Neural cell (in vitro differentiated cells): ENCODE results near the gene SETBP1. TPM values are rescaled to one million over a fixed set of nuclear protein-coding genes. Genes with fewer than 3 reads are reported as not detected.
A peak's percentile ranks its signal among the peaks of the same experiment; 100 is the strongest.

Experiments
- H2AFZ ChIP-seq: fragments of 200-600, 300-800 bp; sonication (generic), shearing (Covaris generic); 2 replicates; pipeline ENCODE4 v1.6.0; 2014; ENCODE audit warnings: low read depth, mild to moderate bottlenecking, antibody characterized with exemption, low read length, moderate library complexity
- H3F3A ChIP-seq: fragments of 200-600 bp; shearing (Covaris generic); 2 replicates; pipeline ENCODE4 v1.6.1; 2016; ENCODE audit warnings: mild to moderate bottlenecking, moderate library complexity, mixed read lengths, antibody characterized with exemption, low read length; ENCODE audit not compliant: insufficient read depth, poor library complexity, severe bottlenecking
- H3K27ac ChIP-seq: fragments of 200-600, 300-800 bp; sonication (generic), shearing (Covaris generic); 2 replicates; pipeline ENCODE4 v1.5.1; 2014; ENCODE audit warnings: mild to moderate bottlenecking, low read length, moderate library complexity
- H3K27me3 ChIP-seq: fragments of 300-800, 200-600 bp; sonication (generic), shearing (Covaris generic); 2 replicates; pipeline ENCODE4 v1.6.0; 2014; ENCODE audit warnings: mild to moderate bottlenecking, low read depth, low read length, moderate library complexity; ENCODE audit not compliant: insufficient read depth
- H3K36me3 ChIP-seq: fragments of 300-800, 200-600 bp; sonication (generic), shearing (Covaris generic); 2 replicates; pipeline ENCODE4 v1.5.1; 2014; ENCODE audit warnings: mild to moderate bottlenecking, antibody characterized with exemption, low read length, moderate library complexity; ENCODE audit not compliant: insufficient read depth
- H3K4me2 ChIP-seq: fragments of 300-800, 200-600 bp; sonication (generic), shearing (Covaris generic); 2 replicates; pipeline ENCODE4 v1.6.0; 2014; ENCODE audit warnings: mild to moderate bottlenecking, low read length
- H3K4me3 ChIP-seq: fragments of 300-800, 200-600 bp; sonication (generic), shearing (Covaris generic); 2 replicates; pipeline ENCODE4 v1.5.1; 2014; ENCODE audit warnings: mild to moderate bottlenecking, low read length, moderate library complexity
- H3K79me2 ChIP-seq: fragments of 200-600 bp; shearing (Covaris generic); replicated peaks from 2 replicates; pipeline ENCODE4 v1.6.0; 2014; ENCODE audit warnings: mild to moderate bottlenecking, low read length, moderate library complexity; ENCODE audit not compliant: insufficient read depth
- H3K9ac ChIP-seq: fragments of 300-800, 200-600 bp; sonication (generic), shearing (Covaris generic); 2 replicates; pipeline ENCODE4 v1.6.1; 2016; ENCODE audit warnings: mild to moderate bottlenecking, low read length, mixed read lengths
- H3K9me2 ChIP-seq: fragments of 200-600 bp; shearing (Covaris generic); 2 replicates; pipeline ENCODE4 v1.6.1; 2016; ENCODE audit warnings: mild to moderate bottlenecking, low read length, mixed read lengths; ENCODE audit not compliant: insufficient read depth
- H3K9me3 ChIP-seq: fragments of 200-600, 300-800 bp; sonication (generic), shearing (Covaris generic); 2 replicates; pipeline ENCODE4 v1.6.1; 2016; ENCODE audit warnings: mild to moderate bottlenecking, mixed run types, low read length, moderate library complexity, mixed read lengths
- H4K20me1 ChIP-seq: fragments of 200-600 bp; shearing (Covaris generic); 2 replicates; pipeline ENCODE4 v1.6.1; 2016; ENCODE audit warnings: mild to moderate bottlenecking, mixed run types; ENCODE audit not compliant: insufficient read depth
- EP300 ChIP-seq: fragments of 450-650 bp; conservative IDR thresholded peaks from 2 replicates; pipeline ENCODE4 v1.6.1; 2014; ENCODE audit warnings: antibody characterized with exemption, mild to moderate bottlenecking, moderate library complexity; ENCODE audit not compliant: poor library complexity, severe bottlenecking
- EZH2 ChIP-seq: fragments of 200-600, 300-800 bp; shearing (Covaris generic), sonication (generic); IDR thresholded peaks from 2 replicates; pipeline ENCODE4 v1.6.1; 2014; ENCODE audit warnings: antibody characterized with exemption, low read length, borderline replicate concordance, mild to moderate bottlenecking; ENCODE audit not compliant: insufficient read depth, poor library complexity, severe bottlenecking
- POLR2AphosphoS5 ChIP-seq: IDR thresholded peaks from 2 replicates; pipeline ENCODE4 v1.6.1; 2012
- RAD21 ChIP-seq: fragments of 450-650 bp; conservative IDR thresholded peaks from 2 replicates; pipeline ENCODE4 v1.6.1; 2014; ENCODE audit warnings: antibody characterized with exemption, mild to moderate bottlenecking, moderate library complexity
- REST ChIP-seq: IDR thresholded peaks from 2 replicates; pipeline ENCODE4 v1.6.1; 2012; ENCODE audit warnings: borderline replicate concordance
- SMC3 ChIP-seq: fragments of 450-650 bp; conservative IDR thresholded peaks from 2 replicates; pipeline ENCODE4 v1.6.1; 2014; ENCODE audit warnings: antibody characterized with exemption, mild to moderate bottlenecking, moderate library complexity; ENCODE audit not compliant: poor library complexity
- TAF1 ChIP-seq: IDR thresholded peaks from 2 replicates; pipeline ENCODE4 v1.6.1; 2012; ENCODE audit warnings: low read depth
- polyA plus RNA-seq: library from polyadenylated mRNA; depleted of rRNA; stranded (reverse); fragments of >200 nt; gene quantifications from 2 replicates; pipeline ENCODE4 v1.2.3, GENCODE V29; 2014

SETBP1 gene
- polyA plus RNA-seq, 1 donor from 2014 or later: 13.7 TPM

- Histone ChIP-seq H3K4me2 (no peak overlapping the region), H3K9ac (no peak overlapping the region), H4K20me1 (no peaks in the 10 kb centered on the region)
Observed at GRCh38 chr18:44742718-44743311, 62.1 kb downstream of the SETBP1 start.

GRCh38 chr18:44743631-44744030, 62.9 kb downstream of the SETBP1 start:
- H4K20me1 ChIP-seq: no peaks in the 10 kb centered on the region
- no peaks in the 10 kb centered on the region for H3F3A ChIP-seq
- H3K9ac ChIP-seq: peak overlapping the region; percentile 54
- peak overlapping the region; percentile 60 for H3K4me3 ChIP-seq
- H2AFZ ChIP-seq: no peak overlapping the region
- peak overlapping the region; percentile 28 for H3K4me2 ChIP-seq
- peak overlapping the region; percentile 33 for H3K27ac ChIP-seq
- TF ChIP-seq TAF1: no peak
- TF ChIP-seq EP300: no peak
- no peak for TF ChIP-seq EZH2
- H3K9me2 ChIP-seq: no peaks in the 10 kb centered on the region
- H3K9me3 ChIP-seq: no peaks in the 10 kb centered on the region
- peaks cover 83% of the 10 kb centered on the region for H3K79me2 ChIP-seq
- no peaks in the 10 kb centered on the region for H3K36me3 ChIP-seq
- H3K27me3 ChIP-seq: no peaks in the 10 kb centered on the region

More at GRCh38 chr18:44742718-44743311, 62.1 kb downstream of the SETBP1 start:
- H3K27ac ChIP-seq: no peak overlapping the region
- no peak for TF ChIP-seq SMC3
- no peak for TF ChIP-seq EP300
- no peak for TF ChIP-seq POLR2AphosphoS5
- no peak for TF ChIP-seq REST
- H3K4me3 ChIP-seq: no peak overlapping the region
- no peaks in the 10 kb centered on the region for H3K9me3 ChIP-seq
- H3F3A ChIP-seq: no peaks in the 10 kb centered on the region
- peaks cover 3% of the 10 kb centered on the region for H3K36me3 ChIP-seq
- no peaks in the 10 kb centered on the region for H3K27me3 ChIP-seq
- no peaks in the 10 kb centered on the region for H3K9me2 ChIP-seq
- no peak overlapping the region for H2AFZ ChIP-seq
- H3K79me2 ChIP-seq: peaks cover 83% of the 10 kb centered on the region

GRCh38 chr18:44744161-44745121, 63.8 kb downstream of the SETBP1 start:
- TF ChIP-seq EZH2: no peak
- peak; percentile 44 for TF ChIP-seq RAD21
- TF ChIP-seq SMC3: peak; percentile 43
- peak; percentile 23 for TF ChIP-seq REST
- TF ChIP-seq POLR2AphosphoS5: peak; percentile 38
- TF ChIP-seq EP300: no peak

More at GRCh38 chr18:44744161-44745121, 63.8 kb downstream of the SETBP1 start:
- no peaks in the 10 kb centered on the region for H3K9me2 ChIP-seq
- no peaks in the 10 kb centered on the region for H4K20me1 ChIP-seq
- no peaks in the 10 kb centered on the region for H3K27me3 ChIP-seq
- no peaks in the 10 kb centered on the region for H3K36me3 ChIP-seq
- H2AFZ ChIP-seq: no peak overlapping the region
- H3K9me3 ChIP-seq: no peaks in the 10 kb centered on the region
- H3F3A ChIP-seq: no peaks in the 10 kb centered on the region
- H3K9ac ChIP-seq: peak overlapping the region; percentile 54
- peak overlapping the region; percentile 33 for H3K27ac ChIP-seq
- H3K79me2 ChIP-seq: peaks cover 80% of the 10 kb centered on the region
- peak overlapping the region; percentile 36 for H3K4me2 ChIP-seq
- peak overlapping the region; percentile 60 for H3K4me3 ChIP-seq
